ENCODE data around the gene C2.
"Not testable (repeated sequence)": the region's sequence is repeated elsewhere in the genome, so short reads cannot be mapped to it uniquely, and the experiment has no call there.

The C2 gene

DNA sequence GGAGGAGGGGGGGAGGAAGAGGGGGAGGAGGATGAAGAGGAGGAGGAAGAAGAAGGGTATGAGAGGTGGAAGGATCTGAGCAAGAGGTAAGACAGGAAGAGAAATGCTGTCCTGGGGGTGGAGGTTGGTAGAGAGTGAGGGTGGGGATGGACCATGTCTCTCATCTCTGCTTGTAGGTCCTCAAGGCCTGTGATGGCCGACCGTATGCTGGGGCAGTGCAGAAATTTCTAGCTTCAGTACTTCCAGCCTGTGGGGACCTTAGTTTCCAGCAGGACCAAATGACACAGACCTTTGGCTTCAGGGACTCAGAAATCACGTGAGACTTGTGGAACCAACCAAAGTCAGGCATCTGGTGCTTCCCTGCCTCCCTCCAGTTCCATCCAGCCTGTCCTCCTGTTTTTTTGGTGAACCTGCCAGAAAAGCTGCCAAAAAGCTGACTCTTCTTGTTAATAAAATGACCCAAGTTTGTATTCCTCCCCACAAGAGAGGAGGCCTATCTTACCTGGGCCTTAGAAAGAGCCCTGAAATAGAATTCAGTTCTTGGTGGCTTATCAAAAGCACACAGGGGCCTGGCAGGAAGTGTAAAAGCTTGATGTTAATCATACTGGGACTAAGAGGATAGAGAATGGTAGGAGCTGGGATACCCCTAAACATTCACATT is 51.9 kb downstream of the C2 start:
- DNase-seq: no peak

- DNase-seq: not testable (repeated sequence)
Measured at GRCh38 chr6:31980195-31980876, 52.8 kb downstream of the C2 start.

DNA sequence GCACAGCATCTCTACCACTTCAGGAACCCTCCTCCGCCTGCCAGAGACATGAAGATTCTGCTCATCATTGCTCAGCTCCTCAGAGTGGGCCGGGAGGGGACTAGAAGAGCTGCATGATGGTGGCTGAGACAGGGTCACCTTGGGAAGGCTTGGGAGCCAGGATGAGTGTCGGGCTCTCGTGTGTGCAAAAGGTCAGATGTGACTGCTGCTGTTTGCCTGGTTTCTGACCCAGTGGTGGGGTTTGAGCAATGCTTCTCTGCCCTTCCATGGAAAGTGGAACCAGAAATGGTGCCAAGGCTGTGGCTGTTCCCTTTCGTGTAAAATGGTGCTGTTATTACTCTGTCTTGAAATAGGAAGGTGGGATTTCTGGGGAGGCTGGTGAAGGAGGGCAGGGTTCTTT is 53.5 kb downstream of the C2 start:
- DNase-seq: not testable (repeated sequence)

- not testable (repeated sequence) for DNase-seq
Measured at GRCh38 chr6:31981744-31982143, 54.2 kb downstream of the C2 start, which contains the start of gene C4A. C4A (plus strand) TSS chr6:31982057; CDS start chr6:31982108, 51 bp downstream.

GRCh38 chr6:31989363-31989762 is 61.8 kb downstream of the C2 start:
- DNase-seq: not testable (repeated sequence)

GRCh38 chr6:31994421-31994820 is 66.9 kb downstream of the C2 start:
- DNase-seq: not testable (repeated sequence)
